Endothelial cell of umbilical vein (primary cell): ENCODE measurements around the gene MTFMT. TPM values are rescaled to one million over a fixed set of nuclear protein-coding genes. Genes with fewer than 3 reads are reported as not detected.

Source experiments
- BruUV-seq: library from RNA; stranded (reverse); fragments of 400-500 nt; replicated peaks from 2 replicates; lab custom pipeline; 2021; lab: Mats Ljungman, UMichigan
- CTCF ChIA-PET: fragments of 300-600, 350-600 bp; sonication (Branson Sonifier 250); formaldehyde crosslinking; loops from one replicate; lab custom pipeline; 2021; ENCODE audit warnings: antibody characterized with exemption, inconsistent platforms; lab: Charles Lee
- POLR2A ChIA-PET: fragments of 300-600, 350-600 bp; sonication (Branson Sonifier 250); formaldehyde crosslinking; loops from one replicate; lab custom pipeline; 2021; ENCODE audit warnings: antibody characterized with exemption, inconsistent platforms; lab: Charles Lee
- DNase-seq: peaks from one replicate; pipeline ENCODE4 v3.0.0-alpha.2; 2011; ENCODE audit warnings: low read depth, low spot score
- FAIRE-seq: peaks from 2 replicates; lab custom pipeline; 2011; peaks lifted over from hg19 to GRCh38; lab: Jason Lieb, UNC
- H2AFZ ChIP-seq: 2 replicates; pipeline ENCODE4 v1.6.0; 2012; ENCODE audit warnings: low read depth, low read length, control low read depth, inconsistent platforms
- H3K27ac ChIP-seq: 2 replicates; pipeline ENCODE4 v1.5.1; 2011; ENCODE audit warnings: low read depth, mild to moderate bottlenecking, control low read depth, low read length, moderate library complexity; ENCODE audit not compliant: insufficient read depth
- H3K27me3 ChIP-seq, 2 experiments: 2 replicates each; pipeline versions ENCODE4 v1.6.0 to v1.6.1; 2011; ENCODE audit warnings: low read length in 2 of 2, mixed read lengths in 1 of 2; ENCODE audit not compliant: control insufficient read depth in 2 of 2, insufficient read depth in 2 of 2
- H3K36me3 ChIP-seq, 2 experiments: 2 replicates in 1 of 2; 3 replicates in 1 of 2; pipeline ENCODE4 v1.5.1; 2011; ENCODE audit warnings: low read length in 2 of 2, mild to moderate bottlenecking in 1 of 2, moderate library complexity in 1 of 2; ENCODE audit not compliant: control insufficient read depth in 2 of 2, insufficient read depth in 2 of 2; ENCODE audit errors: extremely low read depth in 1 of 2
- H3K4me1 ChIP-seq: 3 replicates; pipeline ENCODE4 v1.5.1; 2011; ENCODE audit warnings: mild to moderate bottlenecking, low read length; ENCODE audit not compliant: control insufficient read depth, insufficient read depth; ENCODE audit errors: extremely low read depth
- H3K4me2 ChIP-seq: 2 replicates; pipeline ENCODE4 v1.6.1; 2011; ENCODE audit warnings: low read length, control low read depth, mixed read lengths; ENCODE audit not compliant: insufficient read depth
- H3K4me3 ChIP-seq, 3 experiments: fragments of 200-600 bp in 1 of 3; sonication (generic), shearing (Covaris generic) in 1 of 3; replicated peaks in 1 of 3; 2 replicates each; pipeline ENCODE4 v1.5.1; 2011 to 2016; ENCODE audit warnings: control low read depth in 3 of 3, low read length in 3 of 3, mild to moderate bottlenecking in 2 of 3, inconsistent platforms in 1 of 3, low read depth in 1 of 3, moderate library complexity in 1 of 3; ENCODE audit not compliant: insufficient read depth in 1 of 3
- H3K79me2 ChIP-seq: 2 replicates; pipeline ENCODE4 v1.6.0; 2012; ENCODE audit warnings: low read length, inconsistent platforms; ENCODE audit not compliant: control insufficient read depth, insufficient read depth
- H3K9ac ChIP-seq: replicated peaks from 2 replicates; pipeline ENCODE3; 2011; ENCODE audit warnings: low read length, control low read depth; ENCODE audit not compliant: insufficient read depth; ENCODE audit errors: extremely low read depth
- H3K9me1 ChIP-seq: replicated peaks from 3 replicates; pipeline ENCODE4 v1.6.0; 2011; ENCODE audit warnings: mild to moderate bottlenecking, low read length; ENCODE audit not compliant: control insufficient read depth, insufficient read depth; ENCODE audit errors: extremely low read depth
- H3K9me3 ChIP-seq: replicated peaks from 2 replicates; pipeline ENCODE4 v1.5.1; 2012; ENCODE audit warnings: low read length, inconsistent platforms; ENCODE audit not compliant: control insufficient read depth, insufficient read depth
- H4K20me1 ChIP-seq: replicated peaks from 2 replicates; pipeline ENCODE3; 2011; ENCODE audit warnings: mild to moderate bottlenecking, low read length; ENCODE audit not compliant: control insufficient read depth, insufficient read depth; ENCODE audit errors: extremely low read depth
- EZH2 ChIP-seq: IDR thresholded peaks from 2 replicates; pipeline ENCODE4 v1.6.1; 2012; ENCODE audit warnings: borderline replicate concordance, low read depth, mild to moderate bottlenecking, moderate library complexity, low read length, inconsistent platforms; ENCODE audit not compliant: severe bottlenecking
- FOS ChIP-seq: IDR thresholded peaks from 2 replicates; pipeline ENCODE4 v1.6.1; 2011; ENCODE audit warnings: mild to moderate bottlenecking, low read length, moderate library complexity, borderline replicate concordance; ENCODE audit not compliant: insufficient read depth
- GATA2 ChIP-seq: IDR thresholded peaks from 2 replicates; pipeline ENCODE4 v1.7.0; 2011; ENCODE audit warnings: low read depth, mild to moderate bottlenecking, moderate library complexity, mixed read lengths, low read length; ENCODE audit not compliant: insufficient read length, insufficient read depth
- JUN ChIP-seq: IDR thresholded peaks from 2 replicates; pipeline ENCODE4 v1.6.1; 2011; ENCODE audit warnings: borderline replicate concordance, low read depth; ENCODE audit not compliant: insufficient read length, insufficient read depth
- MYC ChIP-seq: IDR thresholded peaks from one replicate; pipeline ENCODE4 v1.6.1; 2011; ENCODE audit warnings: mild to moderate bottlenecking, low read depth, low read length
- POLR2A ChIP-seq: IDR thresholded peaks from 2 replicates; pipeline ENCODE4 v1.6.1; 2012; ENCODE audit warnings: low read depth, mild to moderate bottlenecking, control low read depth, low read length
- POLR2AphosphoS5 ChIP-seq: IDR thresholded peaks from 2 replicates; pipeline ENCODE4 v1.6.1; 2012; ENCODE audit warnings: low read depth, mild to moderate bottlenecking, control low read depth, low read length, moderate library complexity; ENCODE audit not compliant: insufficient read depth
- dilution Hi-C: fragments of 300-500 bp; cut with MboI; formaldehyde crosslinking; loops from one replicate; pipeline ENCODE4 v1.15.0; 2019; ENCODE audit warnings: low sequenced_read_pairs; ENCODE audit not compliant: extremely low pct_ligation_motif_present
- intact Hi-C: fragments of 100-400 bp; cut with micrococcal nuclease; formaldehyde crosslinking; loops from one replicate; pipeline ENCODE4 v1.10.0; 2022
- polyA plus RNA-seq, 4 experiments: library from polyadenylated mRNA; depleted of rRNA in 3 of 4; stranded (reverse) in 3 of 4; unstranded in 1 of 4; fragments of >200 nt; gene quantifications; 2 replicates each; pipeline versions ENCODE4 v1.2.1 to v1.2.3, GENCODE V29; 2011 to 2012; ENCODE audit warnings: missing spikeins in 1 of 4
- total RNA-seq: library from RNA; stranded (reverse); gene quantifications from 2 replicates; pipeline ENCODE4 v1.2.3, GENCODE V29; 2021
- TF ChIP-seq, protein P1 (sequence below), 2 donors: IDR thresholded peaks; 1 replicate in 1 of 2; 2 replicates in 1 of 2; pipeline ENCODE4 v1.5.1; 2011; ENCODE audit warnings: low read length in 2 of 2, mild to moderate bottlenecking in 2 of 2, moderate library complexity in 2 of 2, control low read depth in 1 of 2, inconsistent platforms in 1 of 2, low read depth in 1 of 2; ENCODE audit not compliant: insufficient read depth in 1 of 2; ENCODE audit errors: extremely low read depth in 1 of 2
- TF ChIP-seq, protein P2 (sequence below): IDR thresholded peaks from 2 replicates; pipeline ENCODE4 v1.6.1; 2011; ENCODE audit not compliant: insufficient read depth, insufficient read length

MTFMT gene
- total and polyA plus RNA-seq, 2 donors (not counting 3 experiments of a cell fraction or from before 2014, with no cell fraction given) = 7.5 to 20.4 TPM

DNA sequence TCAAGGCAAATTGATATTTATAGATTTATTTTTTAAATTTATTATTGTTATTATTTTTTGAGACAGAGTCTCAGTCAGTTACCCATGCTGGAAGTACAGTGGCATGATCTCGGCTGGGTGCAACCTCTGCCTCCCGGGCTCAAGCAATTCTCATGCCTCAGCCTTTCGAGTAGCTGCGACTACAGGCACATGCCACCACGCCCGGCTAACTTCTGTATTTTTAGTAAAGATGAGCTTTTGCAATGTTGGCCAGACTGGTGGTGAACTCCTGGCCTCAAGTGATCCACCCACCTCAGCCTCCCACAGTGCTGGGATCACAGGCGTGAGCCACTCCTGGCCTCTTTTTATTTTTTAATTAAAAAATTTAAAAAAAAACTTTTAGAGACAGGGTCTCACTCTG, 58.7 kb downstream of the MTFMT start:
- no peak for FAIRE-seq
- H3K27ac ChIP-seq = no peak overlapping the region
- CTCF ChIA-PET = no interaction called here

DNA sequence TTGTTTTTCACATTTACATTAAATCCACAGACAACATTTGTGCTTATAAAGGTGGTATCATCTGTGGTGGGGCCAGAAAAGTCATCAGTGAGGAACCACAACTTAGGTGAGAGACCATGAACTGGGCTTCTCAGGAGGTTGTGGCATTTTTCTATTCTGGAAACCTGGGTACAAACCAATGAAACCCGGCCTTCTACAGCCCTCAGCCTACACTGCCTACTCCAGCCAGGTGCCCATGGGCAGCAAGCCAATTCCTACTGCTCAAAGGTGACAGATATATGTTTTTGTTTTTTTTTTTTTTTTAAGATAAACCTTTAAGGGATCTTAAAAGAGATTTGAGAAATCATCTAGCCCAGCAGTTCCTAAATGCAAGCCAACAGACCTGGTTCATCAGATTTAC, 60.0 kb downstream of the MTFMT start:
- ChIA-PET CTCF (interaction anchor here (0.9 to 1.0 kb wide), 2 partner anchors 18 to 241 kb away, joined by 3 read pairs; no protein-coding TSS in a partner anchor), POLR2A (no interaction called here)
- Histone ChIP-seq H3K4me2 (no peak overlapping the region), H3K9me1 (no peaks in the 10 kb centered on the region), H3K9me3 (no peaks in the 10 kb centered on the region), H3K27ac (no peak overlapping the region), H3K9ac (no peak overlapping the region), H2AFZ (no peak overlapping the region), H3K36me3 (peaks cover 19 to 26% of the 10 kb centered on the region in 2 experiments), H3K4me1 (no peaks in the 10 kb centered on the region), H3K79me2 (no peaks in the 10 kb centered on the region), H4K20me1 (no peaks in the 10 kb centered on the region), H3K4me3 (no peak overlapping the region), H3K27me3 (no peaks in the 10 kb centered on the region)
- intact Hi-C loops (no loop called here), dilution Hi-C loops (no loop called here)
- BruUV-seq = no TSS peak
- TF ChIP-seq MYC (no peak), POLR2AphosphoS5 (no peak), JUN (no peak), FOS (no peak), POLR2A (no peak), EZH2 (no peak), GATA2 (no peak)
- TF ChIP-seq, protein P1, sequence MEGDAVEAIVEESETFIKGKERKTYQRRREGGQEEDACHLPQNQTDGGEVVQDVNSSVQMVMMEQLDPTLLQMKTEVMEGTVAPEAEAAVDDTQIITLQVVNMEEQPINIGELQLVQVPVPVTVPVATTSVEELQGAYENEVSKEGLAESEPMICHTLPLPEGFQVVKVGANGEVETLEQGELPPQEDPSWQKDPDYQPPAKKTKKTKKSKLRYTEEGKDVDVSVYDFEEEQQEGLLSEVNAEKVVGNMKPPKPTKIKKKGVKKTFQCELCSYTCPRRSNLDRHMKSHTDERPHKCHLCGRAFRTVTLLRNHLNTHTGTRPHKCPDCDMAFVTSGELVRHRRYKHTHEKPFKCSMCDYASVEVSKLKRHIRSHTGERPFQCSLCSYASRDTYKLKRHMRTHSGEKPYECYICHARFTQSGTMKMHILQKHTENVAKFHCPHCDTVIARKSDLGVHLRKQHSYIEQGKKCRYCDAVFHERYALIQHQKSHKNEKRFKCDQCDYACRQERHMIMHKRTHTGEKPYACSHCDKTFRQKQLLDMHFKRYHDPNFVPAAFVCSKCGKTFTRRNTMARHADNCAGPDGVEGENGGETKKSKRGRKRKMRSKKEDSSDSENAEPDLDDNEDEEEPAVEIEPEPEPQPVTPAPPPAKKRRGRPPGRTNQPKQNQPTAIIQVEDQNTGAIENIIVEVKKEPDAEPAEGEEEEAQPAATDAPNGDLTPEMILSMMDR (IDR thresholded peaks at IDR 0.05; ENCODE audit: extremely low read depth in 1 of 2, insufficient read depth in 1 of 2, low read depth in 1 of 2, low read length in 2 of 2) = no peak
- TF ChIP-seq, protein P2, sequence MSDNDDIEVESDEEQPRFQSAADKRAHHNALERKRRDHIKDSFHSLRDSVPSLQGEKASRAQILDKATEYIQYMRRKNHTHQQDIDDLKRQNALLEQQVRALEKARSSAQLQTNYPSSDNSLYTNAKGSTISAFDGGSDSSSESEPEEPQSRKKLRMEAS = no peak
- DNase-seq (no peak), FAIRE-seq (no peak)

More for the DNA sequence above, 58.7 kb downstream of the MTFMT start:
- H3K9me3 ChIP-seq = no peaks in the 10 kb centered on the region
- dilution Hi-C loops (no loop called here), intact Hi-C loops (no loop called here)
- H3K4me3 ChIP-seq = no peak overlapping the region
- H3K36me3 ChIP-seq = peaks cover 13 to 20% of the 10 kb centered on the region in 2 experiments
- no peak overlapping the region for H3K9ac ChIP-seq
- POLR2A ChIA-PET = no interaction called here
- no peak overlapping the region for H2AFZ ChIP-seq
- no TSS peak for BruUV-seq
- H4K20me1 ChIP-seq = no peaks in the 10 kb centered on the region
- H3K4me2 ChIP-seq = no peak overlapping the region
- no peaks in the 10 kb centered on the region for H3K79me2 ChIP-seq
- H3K4me1 ChIP-seq = no peaks in the 10 kb centered on the region
- TF ChIP-seq GATA2 = no peak
- TF ChIP-seq MYC = no peak
- TF ChIP-seq EZH2 = no peak
- TF ChIP-seq POLR2AphosphoS5 = no peak
- TF ChIP-seq, protein P2 = no peak
- no peaks in the 10 kb centered on the region for H3K9me1 ChIP-seq
- DNase-seq = no peak
- no peaks in the 10 kb centered on the region for H3K27me3 ChIP-seq
